CD4-positive, CD25-positive, alpha-beta regulatory T cell (primary cell): ENCODE data around the gene MCC. TPM values are rescaled to one million over a fixed set of nuclear protein-coding genes. Genes with fewer than 3 reads are reported as not detected.

Experiments
- ATAC-seq, 2 donors: fragments of 150-1000 bp; cut with Tn5 transposase; one replicate each; pipeline ENCODE4 v1.10.0; 2021; ENCODE audit warnings: low read depth in 2 of 2, moderate number of reproducible peaks in 2 of 2, moderate library complexity in 1 of 2
- DNase-seq, 3 donors: peaks; one replicate each; pipeline versions ENCODE4 v3.0.0 to v3.0.0-alpha.2; 2012 to 2022; ENCODE audit warnings: mixed read lengths in 1 of 3
- H3K27ac ChIP-seq: one replicate; pipeline ENCODE4 v1.7.0; 2013; ENCODE audit warnings: mild to moderate bottlenecking, low read length; ENCODE audit not compliant: insufficient read depth, poor library complexity, severe bottlenecking
- H3K27me3 ChIP-seq: one replicate; pipeline ENCODE4 v1.7.0; 2013; ENCODE audit warnings: low read length; ENCODE audit not compliant: control insufficient read depth, insufficient read depth
- H3K36me3 ChIP-seq: one replicate; pipeline ENCODE4 v1.7.0; 2013; ENCODE audit warnings: mild to moderate bottlenecking, low read length, moderate library complexity; ENCODE audit not compliant: control insufficient read depth, insufficient read depth
- H3K4me1 ChIP-seq: 2 replicates; pipeline ENCODE4 v1.7.0; 2013; ENCODE audit warnings: mild to moderate bottlenecking, low read length; ENCODE audit not compliant: insufficient read depth, control insufficient read depth, poor library complexity, severe bottlenecking
- H3K4me3 ChIP-seq: one replicate; pipeline ENCODE4 v1.7.0; 2013; ENCODE audit warnings: low read depth, mild to moderate bottlenecking, low read length, moderate library complexity
- H3K9me3 ChIP-seq, 2 experiments: 1 replicate in 1 of 2; 2 replicates in 1 of 2; pipeline ENCODE4 v1.7.0; 2013; ENCODE audit warnings: low read length in 2 of 2, mild to moderate bottlenecking in 1 of 2, moderate library complexity in 1 of 2; ENCODE audit not compliant: control insufficient read depth in 2 of 2
- H3K27ac Mint-ChIP-seq, 3 donors: one replicate each; pipeline ENCODE4 v1.8.0; 2020 to 2022; ENCODE audit warnings: mild to moderate bottlenecking in 3 of 3, mixed read lengths in 3 of 3, moderate library complexity in 2 of 3
- H3K27me3 Mint-ChIP-seq: one replicate; pipeline ENCODE4 v1.8.0; 2022; ENCODE audit warnings: mild to moderate bottlenecking, mixed read lengths
- H3K36me3 Mint-ChIP-seq: one replicate; pipeline ENCODE4 v1.8.0; 2020; ENCODE audit warnings: mixed read lengths
- H3K4me1 Mint-ChIP-seq, 4 donors: one replicate each; pipeline ENCODE4 v1.8.0; 2020 to 2022; ENCODE audit warnings: mixed read lengths in 4 of 4, mild to moderate bottlenecking in 1 of 4
- H3K4me3 Mint-ChIP-seq, 4 donors: one replicate each; pipeline ENCODE4 v1.8.0; 2020 to 2022; ENCODE audit warnings: mild to moderate bottlenecking in 4 of 4, mixed read lengths in 4 of 4, moderate library complexity in 3 of 4
- H3K9me3 Mint-ChIP-seq, 7 donors: one replicate each; pipeline ENCODE4 v1.8.0; 2020 to 2022; ENCODE audit warnings: mixed read lengths in 7 of 7, mild to moderate bottlenecking in 3 of 7, moderate library complexity in 2 of 7
- polyA plus RNA-seq, 4 donors: library from polyadenylated mRNA; unstranded; fragments of 300-500 nt; fragmentation: Illumina TruSeq; gene quantifications; one replicate each; pipeline ENCODE4 v1.2.3, GENCODE V29; 2021
- total RNA-seq: library from RNA; stranded (reverse); gene quantifications from one replicate; pipeline ENCODE4 v1.2.3, GENCODE V29; 2022

The MCC gene
- total and polyA plus RNA-seq, 5 donors from 2014 or later: 0.47 to 11.1 (median 3.4) TPM

GRCh38 chr5:113263545-113263944, 224.7 kb downstream of the MCC start:
- no peaks in the 10 kb centered on the region for H3K36me3 Mint-ChIP-seq
- no peak overlapping the region for H3K27ac Mint-ChIP-seq
- ATAC-seq (no peak), DNase-seq (no peak)
- Histone ChIP-seq H3K36me3 (no peaks in the 10 kb centered on the region), H3K4me1 (no peaks in the 10 kb centered on the region), H3K9me3 (no peaks in the 10 kb centered on the region), H3K27ac (no peak overlapping the region), H3K4me3 (no peak overlapping the region), H3K27me3 (peaks cover 3% of the 10 kb centered on the region)
- peaks cover 0 to 1% (median 0%) of the 10 kb centered on the region in 7 donors for H3K9me3 Mint-ChIP-seq
- H3K4me1 Mint-ChIP-seq: no peaks in the 10 kb centered on the region
- peaks cover 4% of the 10 kb centered on the region for H3K27me3 Mint-ChIP-seq
- no peak overlapping the region for H3K4me3 Mint-ChIP-seq

- no peaks in the 10 kb centered on the region for H3K4me1 ChIP-seq
- no peaks in the 10 kb centered on the region for H3K4me1 Mint-ChIP-seq
- H3K9me3 Mint-ChIP-seq: peaks cover 0 to 1% (median 0%) of the 10 kb centered on the region in 7 donors
- ATAC-seq (no peak), DNase-seq (no peak)
- no peak overlapping the region for H3K4me3 Mint-ChIP-seq
- no peaks in the 10 kb centered on the region for H3K9me3 ChIP-seq
- no peak overlapping the region for H3K27ac ChIP-seq
- peaks cover 4% of the 10 kb centered on the region for H3K27me3 Mint-ChIP-seq
- H3K27me3 ChIP-seq: peaks cover 3% of the 10 kb centered on the region
- no peaks in the 10 kb centered on the region for H3K36me3 Mint-ChIP-seq
- H3K27ac Mint-ChIP-seq: no peak overlapping the region
- no peaks in the 10 kb centered on the region for H3K36me3 ChIP-seq
- no peak overlapping the region for H3K4me3 ChIP-seq
Observed at GRCh38 chr5:113262674-113263073, 225.6 kb downstream of the MCC start.

- Histone ChIP-seq H3K4me3 (no peak overlapping the region), H3K36me3 (no peaks in the 10 kb centered on the region), H3K27me3 (peaks cover 3% of the 10 kb centered on the region), H3K4me1 (no peaks in the 10 kb centered on the region), H3K27ac (no peak overlapping the region), H3K9me3 (no peaks in the 10 kb centered on the region)
- DNase-seq (no peak), ATAC-seq (no peak)
- peaks cover 0 to 1% (median 0%) of the 10 kb centered on the region in 7 donors for H3K9me3 Mint-ChIP-seq
- peaks cover 4% of the 10 kb centered on the region for H3K27me3 Mint-ChIP-seq
- no peak overlapping the region for H3K4me3 Mint-ChIP-seq
- H3K27ac Mint-ChIP-seq: no peak overlapping the region
- no peaks in the 10 kb centered on the region for H3K36me3 Mint-ChIP-seq
- no peaks in the 10 kb centered on the region for H3K4me1 Mint-ChIP-seq
Observed at GRCh38 chr5:113259034-113259433, 229.2 kb downstream of the MCC start.

- H3K27me3 ChIP-seq: peaks cover 3% of the 10 kb centered on the region
- Mint-ChIP-seq H3K9me3 (peaks cover 0 to 1% (median 0%) of the 10 kb centered on the region in 7 donors), H3K4me1 (peaks cover 0 to 4% (median 0%) of the 10 kb centered on the region in 4 donors), H3K4me3 (no peak overlapping the region), H3K27ac (no peak overlapping the region), H3K36me3 (peaks cover 4% of the 10 kb centered on the region), H3K27me3 (peaks cover 4% of the 10 kb centered on the region)
- no peak overlapping the region for H3K4me3 ChIP-seq
- no peaks in the 10 kb centered on the region for H3K4me1 ChIP-seq
- H3K36me3 ChIP-seq: no peaks in the 10 kb centered on the region
- ATAC-seq: no peak
- H3K27ac ChIP-seq: no peak overlapping the region
- DNase-seq: no peak
- H3K9me3 ChIP-seq: no peaks in the 10 kb centered on the region
Observed at GRCh38 chr5:113257545-113257944, 230.7 kb downstream of the MCC start.

- no peaks in the 10 kb centered on the region for H3K4me1 ChIP-seq
- H3K4me3 ChIP-seq: no peak overlapping the region
- H3K27me3 ChIP-seq: peaks cover 3% of the 10 kb centered on the region
- no peak for DNase-seq
- Mint-ChIP-seq H3K9me3 (peaks cover 0 to 1% (median 0%) of the 10 kb centered on the region in 7 donors), H3K4me3 (no peak overlapping the region), H3K36me3 (peaks cover 4% of the 10 kb centered on the region), H3K4me1 (peaks cover 0 to 4% (median 0%) of the 10 kb centered on the region in 4 donors), H3K27me3 (peaks cover 4% of the 10 kb centered on the region), H3K27ac (no peak overlapping the region)
- H3K36me3 ChIP-seq: no peaks in the 10 kb centered on the region
- no peaks in the 10 kb centered on the region for H3K9me3 ChIP-seq
- no peak overlapping the region for H3K27ac ChIP-seq
- no peak for ATAC-seq
Observed at GRCh38 chr5:113256671-113257452, 231.4 kb downstream of the MCC start.

GRCh38 chr5:113255579-113256386, 232.5 kb downstream of the MCC start:
- Histone ChIP-seq H3K27ac (no peak overlapping the region), H3K9me3 (no peaks in the 10 kb centered on the region), H3K4me3 (no peak overlapping the region), H3K36me3 (no peaks in the 10 kb centered on the region), H3K27me3 (peaks cover 3% of the 10 kb centered on the region), H3K4me1 (no peaks in the 10 kb centered on the region)
- ATAC-seq: no peak
- H3K36me3 Mint-ChIP-seq: peaks cover 4% of the 10 kb centered on the region
- H3K4me1 Mint-ChIP-seq: peaks cover 0 to 4% (median 0%) of the 10 kb centered on the region in 4 donors
- H3K27ac Mint-ChIP-seq: no peak overlapping the region
- no peak overlapping the region for H3K4me3 Mint-ChIP-seq
- no peak for DNase-seq
- H3K9me3 Mint-ChIP-seq: peaks cover 0 to 1% (median 0%) of the 10 kb centered on the region in 7 donors
- H3K27me3 Mint-ChIP-seq: peaks cover 4% of the 10 kb centered on the region

- Histone ChIP-seq H3K9me3 (no peaks in the 10 kb centered on the region), H3K4me3 (no peak overlapping the region), H3K4me1 (no peaks in the 10 kb centered on the region), H3K27me3 (peaks cover 3% of the 10 kb centered on the region), H3K27ac (no peak overlapping the region), H3K36me3 (no peaks in the 10 kb centered on the region)
- Mint-ChIP-seq H3K9me3 (peaks cover 0 to 1% (median 0%) of the 10 kb centered on the region in 7 donors), H3K4me3 (no peak overlapping the region), H3K36me3 (peaks cover 4% of the 10 kb centered on the region), H3K27me3 (peaks cover 4% of the 10 kb centered on the region), H3K4me1 (peaks cover 0 to 4% (median 0%) of the 10 kb centered on the region in 4 donors), H3K27ac (no peak overlapping the region)
- ATAC-seq (no peak), DNase-seq (no peak)
Observed at GRCh38 chr5:113255105-113255504, 233.1 kb downstream of the MCC start.
